H1 (cell line): ENCODE data around the gene PLA1A.

Source experiments
- ASH2L ChIP-seq: fragments of 200-600, 300-600 bp; sonication (generic); IDR thresholded peaks from one replicate; pipeline ENCODE4 v1.7.1; 2017; ENCODE audit warnings: low read length
- EGR1 ChIP-seq: IDR thresholded peaks from 2 replicates; pipeline ENCODE4 v1.6.1; 2011; ENCODE audit warnings: low read depth, low read length, borderline replicate concordance
- KDM4A ChIP-seq: IDR thresholded peaks from one replicate; pipeline ENCODE4 v1.7.1; 2012; ENCODE audit warnings: low read depth, mild to moderate bottlenecking, moderate library complexity, low read length, inconsistent platforms; ENCODE audit not compliant: severe bottlenecking
- PHF8 ChIP-seq: fragments of 200-600 bp; sonication (generic); conservative IDR thresholded peaks from 2 replicates; pipeline ENCODE4 v1.7.1; 2012; ENCODE audit warnings: low read depth, mild to moderate bottlenecking, inconsistent platforms, low read length, moderate library complexity
- POLR2A ChIP-seq, 2 experiments: IDR thresholded peaks; 1 replicate in 1 of 2; 2 replicates in 1 of 2; pipeline ENCODE4 v1.6.1; 2011; ENCODE audit warnings: low read depth in 2 of 2, low read length in 2 of 2, mild to moderate bottlenecking in 2 of 2; ENCODE audit errors: control extremely low read depth in 1 of 2
- RAD21 ChIP-seq, 2 experiments: IDR thresholded peaks in 1 of 2; conservative IDR thresholded peaks in 1 of 2; 2 replicates each; pipeline ENCODE4 v1.6.1; 2011; ENCODE audit warnings: low read depth in 2 of 2, low read length in 2 of 2, improper control_type of control experiment in 1 of 2, inconsistent platforms in 1 of 2, mild to moderate bottlenecking in 1 of 2, moderate library complexity in 1 of 2
- TF ChIP-seq, protein P1 (sequence below), 3 experiments: IDR thresholded peaks; 1 replicate in 2 of 3; 2 replicates in 1 of 3; pipeline versions ENCODE4 v1.5.1 to v1.6.1; 2011; ENCODE audit warnings: low read length in 3 of 3, mild to moderate bottlenecking in 3 of 3, inconsistent platforms in 2 of 3, low read depth in 1 of 3, moderate library complexity in 1 of 3; ENCODE audit not compliant: insufficient read depth in 1 of 3; ENCODE audit errors: control extremely low read depth in 1 of 3

DNA sequence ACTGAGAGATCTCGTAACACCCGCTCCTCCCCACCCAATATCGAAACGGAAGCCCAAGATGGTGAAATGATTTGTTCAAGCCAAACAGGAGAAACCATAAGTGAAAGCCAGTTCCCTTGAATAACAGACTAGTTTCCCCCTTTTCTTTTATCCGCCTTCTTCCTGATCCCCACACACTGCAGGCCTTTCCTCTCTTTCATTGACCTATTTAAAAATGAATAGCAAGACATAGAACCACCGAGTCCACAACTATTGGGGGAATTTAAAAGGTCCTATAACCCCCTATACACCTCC is 79.9 kb downstream of the PLA1A start:
- TF ChIP-seq EGR1 (no peak), POLR2A (IDR thresholded peaks at IDR 0.05; ENCODE audit: control extremely low read depth in 1 of 2, low read depth in 2 of 2, low read length in 2 of 2) (no peak), ASH2L (no peak), RAD21 (IDR thresholded peaks at IDR 0.05 in 1 of 2, conservative IDR thresholded peaks at IDR 0.05 in 1 of 2; ENCODE audit: low read depth in 2 of 2, low read length in 2 of 2) (no peak), PHF8 (peak; percentile 0; the same call in 1 of the 2 replicates), KDM4A (no peak)
- TF ChIP-seq, protein P1, sequence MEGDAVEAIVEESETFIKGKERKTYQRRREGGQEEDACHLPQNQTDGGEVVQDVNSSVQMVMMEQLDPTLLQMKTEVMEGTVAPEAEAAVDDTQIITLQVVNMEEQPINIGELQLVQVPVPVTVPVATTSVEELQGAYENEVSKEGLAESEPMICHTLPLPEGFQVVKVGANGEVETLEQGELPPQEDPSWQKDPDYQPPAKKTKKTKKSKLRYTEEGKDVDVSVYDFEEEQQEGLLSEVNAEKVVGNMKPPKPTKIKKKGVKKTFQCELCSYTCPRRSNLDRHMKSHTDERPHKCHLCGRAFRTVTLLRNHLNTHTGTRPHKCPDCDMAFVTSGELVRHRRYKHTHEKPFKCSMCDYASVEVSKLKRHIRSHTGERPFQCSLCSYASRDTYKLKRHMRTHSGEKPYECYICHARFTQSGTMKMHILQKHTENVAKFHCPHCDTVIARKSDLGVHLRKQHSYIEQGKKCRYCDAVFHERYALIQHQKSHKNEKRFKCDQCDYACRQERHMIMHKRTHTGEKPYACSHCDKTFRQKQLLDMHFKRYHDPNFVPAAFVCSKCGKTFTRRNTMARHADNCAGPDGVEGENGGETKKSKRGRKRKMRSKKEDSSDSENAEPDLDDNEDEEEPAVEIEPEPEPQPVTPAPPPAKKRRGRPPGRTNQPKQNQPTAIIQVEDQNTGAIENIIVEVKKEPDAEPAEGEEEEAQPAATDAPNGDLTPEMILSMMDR (IDR thresholded peaks at IDR 0.05; ENCODE audit: control extremely low read depth in 1 of 3, insufficient read depth in 1 of 3, low read depth in 1 of 3, low read length in 3 of 3): no peak
